Panc1 (cell line): ENCODE data around the gene AURKAIP1. TPM values are rescaled to one million over a fixed set of nuclear protein-coding genes. Genes with fewer than 3 reads are reported as not detected.

Experiments used
- ATAC-seq: fragments of 200-7000 bp; cut with Tn5 transposase; 2 replicates; pipeline ENCODE4 v1.9.1; 2020; ENCODE audit warnings: mild to moderate bottlenecking, moderate library complexity
- BruUV-seq: library from RNA; stranded (reverse); fragments of 400-500 nt; replicated peaks from 2 replicates; lab custom pipeline; 2021; lab: Mats Ljungman, UMichigan
- CTCF ChIA-PET: fragments of 300-600 bp; sonication (Branson Sonifier 250); formaldehyde crosslinking; loops from one replicate; lab custom pipeline; 2022; ENCODE audit warnings: antibody characterized with exemption; lab: Charles Lee
- POLR2A ChIA-PET: fragments of 300-600 bp; sonication (Branson Sonifier 250); formaldehyde crosslinking; loops from one replicate; lab custom pipeline; 2022; ENCODE audit warnings: antibody characterized with exemption; lab: Charles Lee
- DNase-seq: peaks from one replicate; pipeline ENCODE4 v3.0.0-alpha.2; 2010; ENCODE audit warnings: low read depth, low spot score
- H3K27ac ChIP-seq: 2 replicates; pipeline ENCODE4 v1.5.1; 2011; ENCODE audit warnings: mild to moderate bottlenecking, low read length, inconsistent platforms
- H3K27me3 ChIP-seq: fragments of 200-500 bp; sonication (Bioruptor generic); 2 replicates; pipeline ENCODE4 v1.6.0; 2014; ENCODE audit warnings: low read length, inconsistent platforms; ENCODE audit not compliant: control insufficient read depth, insufficient read depth
- H3K36me3 ChIP-seq: fragments of 200-500 bp; sonication (Bioruptor generic); 2 replicates; pipeline ENCODE4 v1.5.1; 2014; ENCODE audit warnings: inconsistent platforms, mild to moderate bottlenecking, low read length, moderate library complexity; ENCODE audit not compliant: control insufficient read depth, insufficient read depth
- H3K4me1 ChIP-seq: 2 replicates; pipeline ENCODE4 v1.5.1; 2011; ENCODE audit warnings: inconsistent platforms, mild to moderate bottlenecking, low read length, moderate library complexity; ENCODE audit not compliant: control insufficient read depth, insufficient read depth
- H3K4me3 ChIP-seq, 2 experiments: 2 replicates each; pipeline ENCODE4 v1.5.1; 2011 to 2012; ENCODE audit warnings: low read depth in 2 of 2, low read length in 2 of 2, mild to moderate bottlenecking in 2 of 2, inconsistent platforms in 1 of 2, moderate library complexity in 1 of 2
- H3K9me3 ChIP-seq: fragments of 200-500 bp; sonication (Bioruptor generic); 2 replicates; pipeline ENCODE4 v1.5.1; 2014; ENCODE audit warnings: low read depth, mild to moderate bottlenecking, inconsistent platforms, low read length, moderate library complexity; ENCODE audit not compliant: control insufficient read depth, insufficient read depth
- CTCF ChIP-seq: fragments of 450-650 bp; IDR thresholded peaks from 2 replicates; pipeline ENCODE4 v1.5.1; 2017; ENCODE audit warnings: mild to moderate bottlenecking
- POLR2AphosphoS5 ChIP-seq: IDR thresholded peaks from 2 replicates; pipeline ENCODE4 v1.6.1; 2012; ENCODE audit warnings: mild to moderate bottlenecking, low read depth, low read length, moderate library complexity
- REST ChIP-seq, 2 experiments: IDR thresholded peaks; 2 replicates each; pipeline ENCODE4 v1.6.1; 2011 to 2012; ENCODE audit warnings: low read depth in 2 of 2, control low read depth in 1 of 2, low read length in 1 of 2, mild to moderate bottlenecking in 1 of 2, moderate library complexity in 1 of 2; ENCODE audit not compliant: insufficient read depth in 1 of 2
- SIN3A ChIP-seq: IDR thresholded peaks from 2 replicates; pipeline ENCODE4 v1.6.1; 2012; ENCODE audit warnings: low read depth, mild to moderate bottlenecking, low read length, moderate library complexity, borderline replicate concordance; ENCODE audit not compliant: insufficient read depth
- TCF7L2 ChIP-seq: IDR thresholded peaks from 2 replicates; pipeline ENCODE4 v1.6.1; 2011; ENCODE audit warnings: mild to moderate bottlenecking, low read depth, low read length, inconsistent platforms
- in situ Hi-C: cut with HindIII; loops from 2 replicates; pipeline ENCODE4 v1.10.0; 2016; ENCODE audit warnings: low sequenced_read_pairs, low pct_unique_long_range_greater_than_20kb
- intact Hi-C: fragments of 100-400 bp; cut with micrococcal nuclease; formaldehyde crosslinking; loops from one replicate; pipeline ENCODE4 v1.10.0; 2022; ENCODE audit not compliant: unreplicated experiment
- total RNA-seq: library from RNA; stranded (reverse); gene quantifications from one replicate; pipeline ENCODE4 v1.2.1, GENCODE V29; 2021; ENCODE audit not compliant: unreplicated experiment

Gene AURKAIP1
- total RNA-seq, 1 experiment from 2014 or later, result 335 TPM

- intact Hi-C loops, result no loop called here
- Histone ChIP-seq H3K27me3 (no peaks in the 10 kb centered on the region), H3K36me3 (no peaks in the 10 kb centered on the region), H3K9me3 (no peaks in the 10 kb centered on the region), H3K4me3 (no peak overlapping the region), H3K4me1 (peaks cover 57% of the 10 kb centered on the region), H3K27ac (peak overlapping the region; percentile 93)
- ChIA-PET POLR2A (no interaction called here), CTCF (no interaction called here)
- TF ChIP-seq CTCF, result no peak
- TF ChIP-seq TCF7L2, result no peak
- TF ChIP-seq REST (IDR thresholded peaks at IDR 0.05; ENCODE audit: insufficient read depth in 1 of 2, low read depth in 2 of 2, low read length in 1 of 2), result no peak
- no peak for TF ChIP-seq POLR2AphosphoS5
- no peak for TF ChIP-seq SIN3A
- ATAC-seq (peak; percentile 13), DNase-seq (no peak)
- in situ Hi-C loops, result no loop called here
- no TSS peak for BruUV-seq
Observed at GRCh38 chr1:1359664-1360468, 15.1 kb downstream of the AURKAIP1 start.

GRCh38 chr1:1359308-1359663, 15.7 kb downstream of the AURKAIP1 start:
- H3K9me3 ChIP-seq, result no peaks in the 10 kb centered on the region
- H3K4me3 ChIP-seq, result no peak overlapping the region
- in situ Hi-C loops (no loop called here), intact Hi-C loops (no loop called here)
- H3K36me3 ChIP-seq, result no peaks in the 10 kb centered on the region
- POLR2A ChIA-PET, result interaction anchor here (0.7 kb wide), 1 partner anchor 64 kb away, joined by 3 read pairs; no protein-coding TSS in a partner anchor
- ATAC-seq (no peak), DNase-seq (no peak)
- H3K27me3 ChIP-seq, result no peaks in the 10 kb centered on the region
- TF ChIP-seq SIN3A (no peak), CTCF (no peak), REST (IDR thresholded peaks at IDR 0.05; ENCODE audit: insufficient read depth in 1 of 2, low read depth in 2 of 2, low read length in 1 of 2) (no peak), TCF7L2 (no peak), POLR2AphosphoS5 (no peak)
- BruUV-seq, result no TSS peak
- CTCF ChIA-PET, result no interaction called here
- peak overlapping the region; percentile 93 for H3K27ac ChIP-seq
- peaks cover 57% of the 10 kb centered on the region for H3K4me1 ChIP-seq
